ENCODE results near the gene AKNA.

AKNA gene

GRCh38 chr9:114286146-114286679, 101.6 kb downstream of the AKNA start:
- Histone ChIP-seq H3K27me3 (ENCODE audit: control insufficient read depth, insufficient read depth, low read length, poor library complexity, severe bottlenecking) (no peaks in the 10 kb centered on the region), H3K9me3 (ENCODE audit: control insufficient read depth, low read length) (no peaks in the 10 kb centered on the region), H3K27ac (ENCODE audit: insufficient read depth, low read depth, low read length, poor library complexity, severe bottlenecking) (no peak overlapping the region), H3K4me3 (ENCODE audit: insufficient read depth, low read depth, low read length) (no peak overlapping the region), H3K4me1 (ENCODE audit: control insufficient read depth, insufficient read depth, low read length) (peaks cover 26% of the 10 kb centered on the region), H3K36me3 (ENCODE audit: control insufficient read depth, insufficient read depth, low read length) (no peaks in the 10 kb centered on the region)
- 74 to 79% methylated on average over 9 of the region's 10 CpGs for WGBS, 2 experiments

GRCh38 chr9:114285166-114285867, 102.5 kb downstream of the AKNA start:
- H3K36me3 ChIP-seq (ENCODE audit: control insufficient read depth, insufficient read depth, low read length), result no peaks in the 10 kb centered on the region
- 53 to 55% methylated on average over 20 of the region's 20 CpGs for WGBS, 2 experiments
- no peaks in the 10 kb centered on the region for H3K27me3 ChIP-seq (ENCODE audit: control insufficient read depth, insufficient read depth, low read length, poor library complexity, severe bottlenecking)
- peaks cover 26% of the 10 kb centered on the region for H3K4me1 ChIP-seq (ENCODE audit: control insufficient read depth, insufficient read depth, low read length)
- no peaks in the 10 kb centered on the region for H3K9me3 ChIP-seq (ENCODE audit: control insufficient read depth, low read length)
- H3K27ac ChIP-seq (ENCODE audit: insufficient read depth, low read depth, low read length, poor library complexity, severe bottlenecking), result no peak overlapping the region
- H3K4me3 ChIP-seq (ENCODE audit: insufficient read depth, low read depth, low read length), result no peak overlapping the region

GRCh38 chr9:114284316-114285060, 103.3 kb downstream of the AKNA start:
- H3K4me1 ChIP-seq (ENCODE audit: control insufficient read depth, insufficient read depth, low read length), result peaks cover 26% of the 10 kb centered on the region
- H3K27ac ChIP-seq (ENCODE audit: insufficient read depth, low read depth, low read length, poor library complexity, severe bottlenecking), result no peak overlapping the region
- no peaks in the 10 kb centered on the region for H3K9me3 ChIP-seq (ENCODE audit: control insufficient read depth, low read length)
- H3K4me3 ChIP-seq (ENCODE audit: insufficient read depth, low read depth, low read length), result no peak overlapping the region
- no peaks in the 10 kb centered on the region for H3K27me3 ChIP-seq (ENCODE audit: control insufficient read depth, insufficient read depth, low read length, poor library complexity, severe bottlenecking)
- no peaks in the 10 kb centered on the region for H3K36me3 ChIP-seq (ENCODE audit: control insufficient read depth, insufficient read depth, low read length)
- 90% methylated on average over 11 of the region's 11 CpGs for WGBS, 2 experiments

Data from ectodermal cell (in vitro differentiated cells).